ENCODE measurements around the gene DGCR2. TPM values are rescaled to one million over a fixed set of nuclear protein-coding genes. Genes with fewer than 3 reads are reported as not detected.
"Not testable (repeated sequence)": the region's sequence is repeated elsewhere in the genome, so short reads cannot be mapped to it uniquely, and the experiment has no call there.

DGCR2 gene
- polyA plus RNA-seq, 3 donors: 13.4 to 32.6 (median 24.3) TPM

- no peak overlapping the region for H3K27ac ChIP-seq (ENCODE audit: low read depth, low read length)
- 88 to 94% (median 93%) methylated on average over 4 of the region's 4 CpGs for WGBS, 3 donors
Measured at GRCh38 chr22:19040391-19040861, 81.8 kb downstream of the DGCR2 start.

- WGBS, 3 donors: 80 to 94% (median 92%) methylated on average over 6 of the region's 6 CpGs
Measured at GRCh38 chr22:19039796-19040280, 82.4 kb downstream of the DGCR2 start.

GRCh38 chr22:19039448-19039780 is 82.8 kb downstream of the DGCR2 start:
- H3K27ac ChIP-seq (ENCODE audit: low read depth, low read length): no peak overlapping the region
- 80 to 84% (median 83%) methylated on average over 8 of the region's 8 CpGs for WGBS, 3 donors

More at GRCh38 chr22:19039796-19040280, 82.4 kb downstream of the DGCR2 start:
- no peak overlapping the region for H3K27ac ChIP-seq (ENCODE audit: low read depth, low read length)

- WGBS, 3 donors: 91 to 93% (median 92%) methylated on average over 24 of the region's 24 CpGs
- no peak overlapping the region for H3K27ac ChIP-seq (ENCODE audit: low read depth, low read length)
Measured at GRCh38 chr22:19038728-19039447, 83.3 kb downstream of the DGCR2 start.

GRCh38 chr22:19038164-19038546 is 84.1 kb downstream of the DGCR2 start:
- H3K27ac ChIP-seq (ENCODE audit: low read depth, low read length): no peak overlapping the region
- 80 to 91% (median 88%) methylated on average over 5 of the region's 5 CpGs for WGBS, 3 donors

GRCh38 chr22:19037282-19038163 is 84.7 kb downstream of the DGCR2 start:
- 85 to 92% (median 90%) methylated on average over 17 of the region's 17 CpGs for WGBS, 3 donors
- H3K27ac ChIP-seq (ENCODE audit: low read depth, low read length): no peak overlapping the region

GRCh38 chr22:19036523-19037273 is 85.5 kb downstream of the DGCR2 start:
- 79 to 84% (median 83%) methylated on average over 17 of the region's 17 CpGs for WGBS, 3 donors
- no peak overlapping the region for H3K27ac ChIP-seq (ENCODE audit: low read depth, low read length)

- whole genome bisulfite sequencing, 3 donors: 79 to 85% (median 83%) methylated on average over 4 of the region's 4 CpGs
- H3K27ac ChIP-seq (ENCODE audit: low read depth, low read length): no peak overlapping the region
Measured at GRCh38 chr22:19036229-19036522, 86.0 kb downstream of the DGCR2 start.

GRCh38 chr22:19035474-19036228 is 86.6 kb downstream of the DGCR2 start:
- H3K27ac ChIP-seq (ENCODE audit: low read depth, low read length): no peak overlapping the region
- 36 to 39% (median 38%) methylated on average over 14 of the region's 14 CpGs for WGBS, 3 donors

- not testable (repeated sequence) for H3K27ac ChIP-seq (ENCODE audit: low read depth, low read length)
- 27 to 43% (median 37%) methylated on average over 4 to 6 of the region's 6 CpGs for WGBS, 3 donors
Measured at GRCh38 chr22:19035126-19035473, 87.1 kb downstream of the DGCR2 start.

- H3K27ac ChIP-seq (ENCODE audit: low read depth, low read length): not testable (repeated sequence)
- 63 to 77% (median 67%) methylated on average over 9 of the region's 12 CpGs for WGBS, 3 donors
Measured at GRCh38 chr22:19034724-19035120, 87.5 kb downstream of the DGCR2 start.

GRCh38 chr22:19034031-19034723 is 88.0 kb downstream of the DGCR2 start:
- H3K27ac ChIP-seq (ENCODE audit: low read depth, low read length): not testable (repeated sequence)
- WGBS, 3 donors: 64 to 79% (median 75%) methylated on average over 3 to 4 of the region's 6 CpGs

- 53 to 68% (median 56%) methylated on average over 2 to 5 of the region's 5 CpGs for WGBS, 3 donors
Measured at GRCh38 chr22:19033568-19033905, 88.7 kb downstream of the DGCR2 start.

GRCh38 chr22:19032898-19033567 is 89.2 kb downstream of the DGCR2 start:
- WGBS, 3 donors: 68 to 81% (median 71%) methylated on average over 13 to 14 of the region's 14 CpGs
- not testable (repeated sequence) for H3K27ac ChIP-seq (ENCODE audit: low read depth, low read length)

More at GRCh38 chr22:19033568-19033905, 88.7 kb downstream of the DGCR2 start:
- H3K27ac ChIP-seq (ENCODE audit: low read depth, low read length): not testable (repeated sequence)

GRCh38 chr22:19032156-19032785 is 89.9 kb downstream of the DGCR2 start:
- H3K27ac ChIP-seq (ENCODE audit: low read depth, low read length): not testable (repeated sequence)
- WGBS, 3 donors: 79 to 85% (median 79%) methylated on average over 14 to 23 of the region's 31 CpGs

- H3K27ac ChIP-seq (ENCODE audit: low read depth, low read length): not testable (repeated sequence)
- WGBS, 3 donors: 78 to 93% (median 92%) methylated on average over 5 to 7 of the region's 7 CpGs
Measured at GRCh38 chr22:19030889-19031252, 91.3 kb downstream of the DGCR2 start.

Data from adipose tissue (tissue), 3 donors.